Right forelimb (tissue), 1 donor: ENCODE data around the gene UBE2G1.
"Not testable (repeated sequence)": the region's sequence is repeated elsewhere in the genome, so short reads cannot be mapped to it uniquely, and the experiment has no call there.

Source experiments
- DNase-seq: peaks from one replicate; pipeline ENCODE4 v3.0.0-alpha.2; 2018

The UBE2G1 gene

DNA sequence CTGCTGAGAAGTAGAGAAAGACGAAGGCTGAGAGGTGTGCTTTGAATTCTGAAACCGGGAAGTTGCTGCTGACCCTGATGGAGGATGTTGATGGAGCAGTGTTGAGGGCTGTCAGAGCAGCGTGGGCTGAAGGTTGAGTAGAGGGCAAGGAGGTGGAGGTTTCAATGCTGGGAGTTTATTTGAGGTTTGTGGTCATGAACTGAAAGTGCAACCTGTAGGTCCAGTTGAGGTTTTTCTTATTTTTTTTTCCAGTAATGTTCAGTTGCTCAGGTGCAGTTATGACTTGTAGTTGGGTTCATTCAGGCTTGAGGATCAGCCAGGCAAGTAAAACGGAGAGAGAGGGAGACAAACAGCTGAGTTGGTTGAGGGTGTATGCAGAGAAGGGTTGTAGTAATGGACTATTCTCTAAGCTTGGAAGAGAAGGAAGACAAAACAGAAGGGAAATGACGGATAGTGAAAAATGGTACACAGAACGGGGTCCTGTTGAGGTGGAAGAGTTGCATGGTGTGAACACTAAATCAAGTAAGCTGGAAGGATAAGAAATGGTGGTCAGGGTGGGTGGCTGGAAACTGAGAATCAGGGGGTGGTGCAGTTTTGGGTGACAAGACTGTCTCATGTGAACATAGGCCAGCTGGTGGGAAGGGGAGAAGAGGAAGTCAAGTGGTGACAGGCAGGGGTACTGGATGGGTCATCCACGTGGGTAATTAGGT, 8.7 kb upstream of the UBE2G1 start:
- DNase-seq = no peak

DNA sequence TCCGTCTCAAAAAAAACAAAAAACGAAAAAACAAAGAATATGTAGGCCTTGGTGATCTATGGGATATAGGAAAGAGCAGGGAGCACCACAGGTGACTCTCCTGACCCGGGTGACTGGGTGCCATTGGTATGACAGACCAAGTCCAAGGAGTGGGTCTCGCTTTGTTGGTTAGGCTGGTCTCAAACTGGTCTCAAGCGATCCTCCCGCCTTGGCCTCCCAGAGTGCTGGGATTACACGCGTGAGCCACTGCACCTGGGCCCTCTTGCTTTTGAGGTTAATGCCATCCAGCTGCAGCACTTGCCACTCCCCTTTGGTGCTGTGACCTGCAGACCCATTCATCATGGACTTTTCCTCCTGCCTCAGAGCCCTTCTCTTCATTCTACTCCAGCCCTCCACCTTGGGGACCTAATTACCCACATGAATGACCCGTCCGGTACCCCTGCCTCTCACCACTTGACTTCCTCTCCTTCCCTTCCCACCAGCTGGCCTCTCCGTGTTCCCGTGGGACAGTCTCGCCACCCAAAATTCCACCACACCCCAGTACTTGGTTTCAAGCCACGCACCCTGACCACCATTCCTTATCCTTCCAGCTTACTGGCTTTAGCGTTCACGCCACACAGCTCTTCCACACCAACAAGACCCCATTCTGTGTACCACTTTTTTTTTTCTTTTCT, 3.2 kb upstream of the UBE2G1 start:
- no peak for DNase-seq

DNA sequence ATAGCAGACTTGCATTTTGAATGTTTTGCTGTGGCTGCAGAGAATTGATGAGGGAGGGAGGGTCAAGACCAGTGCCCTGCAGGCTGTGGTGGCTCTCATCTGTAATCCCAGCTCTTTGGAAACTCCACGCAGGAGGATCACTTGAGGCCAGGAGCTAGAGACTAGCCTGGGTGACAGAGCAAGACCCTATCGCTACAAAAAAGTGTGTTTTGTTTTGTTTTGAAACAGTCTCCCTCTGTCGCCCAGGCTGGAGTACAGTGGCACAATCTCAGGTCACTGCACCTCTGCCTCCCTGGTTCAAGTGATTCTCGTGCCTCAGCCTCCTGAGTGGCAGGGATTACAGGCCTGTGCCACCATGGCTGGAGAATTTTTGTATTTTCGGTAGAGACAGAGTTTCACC, 1.9 kb upstream of the UBE2G1 start:
- no peak for DNase-seq

DNA sequence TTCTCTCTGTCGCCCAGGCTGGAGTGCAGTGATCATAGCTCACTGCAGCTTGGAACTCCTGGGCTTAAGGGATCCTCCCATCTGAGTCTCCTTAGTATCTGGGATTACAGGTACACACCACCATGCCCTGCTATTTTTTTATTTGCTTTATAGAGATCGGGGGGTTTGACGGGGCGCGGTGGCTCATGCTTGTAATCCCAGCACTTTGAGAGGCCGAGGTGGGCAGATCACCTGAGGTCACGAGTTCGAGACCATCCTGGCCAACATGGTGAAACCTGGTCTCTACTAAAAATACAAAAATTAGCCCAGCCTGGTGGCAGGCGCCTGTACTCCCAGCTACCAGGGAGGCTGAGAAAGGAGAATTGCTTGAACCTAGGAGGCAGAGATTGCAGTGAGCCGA, 702 bp upstream of the UBE2G1 start:
- not testable (repeated sequence) for DNase-seq

DNA sequence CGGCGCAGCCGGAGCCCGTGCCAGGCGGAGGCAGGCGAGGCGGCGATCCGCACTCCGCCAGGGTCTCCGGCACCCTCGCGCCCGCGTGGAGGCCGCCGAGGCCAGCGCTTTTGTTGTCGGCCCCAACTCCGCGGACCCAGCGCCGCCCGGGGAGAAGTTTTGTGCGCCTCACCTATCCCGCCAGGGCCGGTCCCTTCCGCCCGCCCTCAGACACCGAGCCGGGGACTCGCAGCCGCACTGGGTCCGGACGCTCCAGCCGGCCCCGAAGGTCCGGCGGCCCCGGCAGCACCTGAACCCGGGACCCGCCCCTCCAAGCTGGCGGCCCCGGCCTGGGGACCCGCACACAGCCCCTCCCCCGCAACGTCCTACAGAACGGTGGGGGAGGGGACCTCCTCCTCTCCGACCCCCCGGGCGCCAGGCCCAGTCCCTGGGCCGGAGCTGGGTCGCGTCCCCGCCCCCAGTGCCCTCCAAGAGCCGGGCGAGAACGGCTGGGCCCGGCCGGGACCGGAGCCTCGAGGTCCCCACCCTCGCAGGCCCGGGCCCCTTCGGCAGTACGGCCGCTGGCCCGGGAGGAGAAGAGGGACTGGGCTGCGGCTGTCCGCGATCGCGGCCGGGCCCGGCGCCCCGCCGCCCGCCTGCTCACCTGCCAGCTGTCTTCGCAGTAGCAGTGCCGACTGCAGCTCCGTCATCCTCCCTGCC, 698 bp downstream of the UBE2G1 start:
- DNase-seq = peak; percentile 65

DNA sequence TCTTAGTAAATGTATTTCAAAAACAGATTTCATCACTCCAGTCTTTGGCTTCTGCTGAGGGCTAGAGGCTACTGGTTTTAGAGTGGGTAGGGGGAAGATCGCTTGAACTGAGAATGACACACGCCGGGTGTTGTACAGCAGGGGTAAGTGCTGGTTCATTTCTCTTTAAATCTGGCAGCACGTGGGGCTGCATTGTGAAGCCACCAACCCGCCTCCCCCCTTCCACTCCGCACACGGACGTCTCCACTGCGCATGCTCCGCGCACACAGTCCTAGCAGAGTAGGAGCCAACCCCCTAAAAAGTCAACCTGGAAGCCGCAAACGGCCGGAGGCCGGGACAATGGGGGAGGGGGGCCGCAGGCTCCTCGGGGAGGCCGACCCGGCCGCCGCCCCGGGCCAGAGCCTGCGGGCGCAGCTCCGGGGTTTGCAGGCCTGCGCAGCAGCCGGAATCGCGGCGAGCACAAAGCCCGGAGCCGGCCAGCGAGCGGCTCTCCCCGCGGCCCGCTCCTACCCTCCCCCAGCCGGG, 1.3 kb downstream of the UBE2G1 start:
- DNase-seq = peak; percentile 91

DNA sequence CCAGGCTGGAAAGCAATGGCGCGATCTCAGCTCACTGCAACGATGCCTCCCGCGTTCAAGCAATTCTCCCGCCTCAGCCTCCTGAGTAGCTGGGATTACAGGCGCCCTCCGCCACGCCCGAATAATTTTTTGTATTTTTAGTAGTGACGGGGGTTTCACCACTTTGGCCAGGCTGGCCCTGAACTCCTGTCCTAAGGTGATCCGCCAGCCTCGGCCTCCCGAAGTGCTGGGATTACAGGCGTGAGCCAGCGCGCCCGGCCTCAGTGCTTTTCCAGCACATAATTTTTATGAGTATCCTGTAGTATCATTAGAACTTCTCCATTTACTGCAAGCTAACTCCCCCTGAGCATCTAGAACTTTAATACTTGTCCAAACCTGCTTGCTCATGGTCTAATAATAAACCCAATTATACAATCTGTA, 1.8 kb downstream of the UBE2G1 start:
- DNase-seq = no peak

DNA sequence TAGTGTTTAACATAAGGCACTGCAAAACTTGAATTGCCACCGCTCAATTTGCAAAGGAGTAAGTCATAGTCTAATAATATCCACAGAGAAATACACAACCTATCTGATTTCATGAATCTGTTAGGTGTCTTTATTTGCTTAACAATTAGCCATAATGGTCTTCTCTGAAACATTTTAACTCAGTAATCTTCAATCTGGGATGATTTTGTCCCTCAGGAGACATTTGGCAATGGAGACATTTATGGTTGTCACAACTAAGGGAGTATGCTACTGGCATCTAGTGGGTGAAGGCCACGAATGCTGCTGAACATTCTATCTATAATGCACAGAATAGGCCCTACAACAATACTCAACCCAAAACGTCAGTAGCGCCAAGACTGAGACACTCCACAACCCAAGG, 4.3 kb downstream of the UBE2G1 start:
- no peak for DNase-seq

DNA sequence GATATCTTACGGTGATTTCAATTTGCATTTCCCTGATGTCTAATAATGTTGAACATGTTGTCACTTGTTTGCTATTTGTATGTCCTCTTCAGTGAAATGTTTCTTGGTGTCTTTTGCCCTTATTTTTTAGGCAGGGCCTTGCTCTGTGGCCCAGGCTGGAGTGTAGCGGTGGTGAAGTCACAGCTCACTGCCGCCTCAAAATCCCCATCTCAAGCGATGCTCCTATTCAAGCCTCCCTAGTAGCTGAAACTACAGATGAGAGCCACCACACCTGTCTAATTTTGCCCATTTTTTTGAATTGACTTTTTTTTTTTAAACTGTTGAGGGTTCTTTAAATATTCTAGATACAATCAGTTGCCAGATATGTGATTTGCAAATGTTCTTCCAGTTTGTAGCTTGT, 8.3 kb downstream of the UBE2G1 start:
- no peak for DNase-seq

DNA sequence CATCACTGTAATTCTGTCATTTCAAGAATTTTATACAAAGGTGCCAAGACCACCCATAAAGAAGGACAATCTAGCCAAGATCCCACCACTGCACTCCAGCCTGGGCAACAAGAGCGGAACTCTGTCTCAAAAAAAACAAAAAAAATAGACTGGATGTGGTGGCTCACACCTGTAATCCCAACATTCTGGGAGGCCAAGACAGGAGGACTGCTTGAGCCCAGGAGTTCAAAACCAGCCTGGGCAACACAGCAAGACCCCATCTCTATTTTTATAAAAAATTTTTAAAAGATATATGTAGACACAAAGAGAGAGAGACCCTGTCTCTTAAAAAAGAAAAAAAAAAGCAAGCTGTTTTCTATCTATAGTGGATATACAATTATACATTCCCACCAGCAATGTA, 8.8 kb downstream of the UBE2G1 start:
- no peak for DNase-seq

DNA sequence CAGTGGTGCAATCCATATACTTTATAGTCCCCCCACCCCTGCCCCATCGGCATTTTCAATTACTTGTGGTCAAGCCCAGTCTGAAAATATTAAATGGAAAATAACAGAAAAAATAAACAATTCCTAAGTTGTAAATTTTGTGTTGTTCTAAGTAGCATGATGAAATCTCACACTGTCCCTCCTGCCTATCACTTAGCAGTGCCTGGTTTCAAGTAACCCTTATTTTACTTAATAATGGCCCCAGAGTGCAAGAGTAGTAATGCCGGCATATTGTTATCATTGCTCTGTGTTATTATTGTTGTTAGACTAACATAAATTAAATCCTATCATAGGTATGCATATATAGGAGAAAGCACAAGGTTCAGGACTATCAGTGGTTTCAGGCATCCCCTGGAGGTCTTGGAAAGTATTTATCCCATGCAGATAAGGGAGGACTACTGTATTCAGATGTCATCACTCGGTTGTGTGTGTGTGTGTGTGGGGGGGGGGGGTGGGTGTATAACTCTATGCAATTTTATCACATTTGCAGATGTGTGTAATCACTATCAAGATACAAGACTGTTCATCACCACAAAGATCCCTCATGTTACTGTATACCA, 9.3 kb downstream of the UBE2G1 start:
- DNase-seq = no peak

DNA sequence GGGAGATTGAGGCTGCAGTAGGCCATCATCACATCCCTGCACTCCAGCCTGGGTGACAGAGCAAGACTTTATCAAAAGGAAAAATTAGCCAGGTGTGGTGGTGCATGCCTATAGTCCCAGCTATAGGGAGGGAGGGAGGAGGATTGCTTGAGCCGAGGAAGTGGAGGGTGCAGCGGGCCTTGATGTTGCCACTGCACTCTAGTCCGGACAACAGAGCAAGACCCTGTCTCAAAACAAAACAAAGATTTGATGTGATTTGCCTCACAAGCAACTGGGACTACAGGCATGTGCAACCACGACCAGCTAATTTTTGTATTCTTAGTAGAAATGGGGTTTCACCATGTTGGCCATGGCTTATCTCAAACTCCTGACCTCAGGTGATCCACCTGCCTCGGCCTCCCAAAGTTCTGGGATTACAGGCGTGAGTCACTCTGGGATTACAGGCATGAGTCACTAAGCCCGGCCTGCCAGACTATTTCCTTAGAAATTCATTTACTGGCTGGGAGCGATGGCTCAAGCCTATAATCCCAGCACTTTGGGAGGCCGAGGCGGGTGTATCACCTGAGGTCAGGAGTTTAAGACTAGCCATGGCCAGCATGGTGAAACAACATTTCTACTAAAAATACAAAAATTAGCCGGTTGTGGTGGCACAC, 11.5 kb downstream of the UBE2G1 start:
- no peak for DNase-seq

DNA sequence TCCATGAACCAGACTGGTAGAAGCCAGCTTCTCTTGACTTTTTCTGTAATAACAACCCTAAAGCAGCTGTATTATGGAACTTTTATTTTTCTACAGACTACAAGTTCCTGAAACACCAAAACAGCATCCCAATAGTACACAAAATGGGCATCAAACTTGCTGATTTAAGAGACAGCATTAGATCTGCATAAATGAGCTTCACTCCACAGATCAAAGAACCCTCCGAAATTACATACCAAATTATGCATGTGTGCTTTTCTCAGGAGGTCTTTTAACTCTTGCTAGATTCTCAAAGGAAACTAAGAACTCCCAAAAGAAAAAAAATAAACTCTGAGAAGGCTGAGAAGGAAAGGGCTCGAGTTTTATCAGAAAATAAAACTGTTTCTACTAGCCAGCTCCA, 12.3 kb downstream of the UBE2G1 start:
- DNase-seq = no peak

DNA sequence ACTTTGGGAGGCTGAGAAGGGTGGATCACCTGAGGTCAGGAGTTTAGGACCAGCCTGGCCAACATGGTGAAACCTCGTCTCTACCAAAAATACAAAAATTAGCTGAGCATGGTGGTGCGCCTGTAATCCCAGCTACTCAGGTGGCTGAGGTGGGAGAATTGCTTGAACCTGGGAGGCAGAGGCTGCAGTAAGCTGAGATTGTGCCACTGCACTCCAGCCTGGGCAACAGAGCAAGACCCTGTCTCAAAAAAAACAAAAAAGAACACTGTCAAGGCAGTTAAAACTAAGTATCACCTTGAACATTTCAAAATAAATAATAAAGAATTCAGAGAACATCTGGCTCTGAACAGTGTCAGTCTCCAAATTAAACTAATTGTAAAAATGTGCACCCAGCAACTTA, 16.3 kb downstream of the UBE2G1 start:
- DNase-seq = not testable (repeated sequence)

DNA sequence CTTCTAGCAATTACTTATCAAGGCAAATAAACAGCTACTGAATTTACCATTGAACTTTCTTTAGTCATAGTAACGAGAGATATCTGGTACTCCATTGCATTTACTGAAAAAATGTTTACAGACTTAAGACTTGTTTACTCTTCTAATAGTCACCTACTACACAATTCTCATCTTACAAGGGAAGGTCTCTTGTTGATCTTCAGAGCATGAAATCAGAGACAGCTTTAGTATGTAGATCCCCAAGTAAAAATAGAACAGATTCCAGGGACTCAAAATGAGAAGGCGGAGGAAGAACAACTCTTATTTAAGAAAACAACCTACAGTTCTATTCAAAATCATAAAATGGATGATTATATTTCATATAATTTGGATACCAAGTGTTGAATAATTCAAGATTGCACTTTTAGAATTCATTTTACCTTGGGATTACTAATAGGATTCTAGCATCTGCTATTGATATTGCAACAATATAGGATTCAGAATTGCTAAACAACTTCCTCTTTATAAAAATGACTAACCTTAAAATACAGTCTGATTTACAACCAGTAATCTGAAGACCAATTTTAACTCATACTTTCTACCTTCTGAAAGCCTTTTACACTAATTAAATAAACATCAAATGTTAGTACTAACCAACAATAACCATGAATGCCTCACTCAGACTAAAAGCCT, 20.8 kb downstream of the UBE2G1 start:
- DNase-seq = no peak

DNA sequence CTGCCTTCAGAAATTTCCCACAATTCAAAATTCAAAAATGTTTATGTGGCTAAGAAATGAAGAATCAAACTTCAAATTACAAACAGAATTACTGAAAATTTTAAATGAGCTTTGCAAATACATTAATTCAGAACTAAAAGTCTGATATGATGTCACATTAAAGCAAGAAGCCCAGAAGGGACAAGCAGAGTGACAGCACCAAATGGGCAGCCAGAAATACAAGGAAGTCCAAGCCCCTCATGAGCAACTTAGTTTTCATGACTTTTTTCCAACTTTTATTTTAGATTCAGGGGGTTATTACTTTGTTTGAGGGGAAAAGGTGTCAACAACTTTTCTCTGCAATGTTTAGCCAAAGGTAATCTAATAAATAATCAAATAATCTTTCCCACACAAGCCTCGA, 21.5 kb downstream of the UBE2G1 start:
- DNase-seq = no peak

DNA sequence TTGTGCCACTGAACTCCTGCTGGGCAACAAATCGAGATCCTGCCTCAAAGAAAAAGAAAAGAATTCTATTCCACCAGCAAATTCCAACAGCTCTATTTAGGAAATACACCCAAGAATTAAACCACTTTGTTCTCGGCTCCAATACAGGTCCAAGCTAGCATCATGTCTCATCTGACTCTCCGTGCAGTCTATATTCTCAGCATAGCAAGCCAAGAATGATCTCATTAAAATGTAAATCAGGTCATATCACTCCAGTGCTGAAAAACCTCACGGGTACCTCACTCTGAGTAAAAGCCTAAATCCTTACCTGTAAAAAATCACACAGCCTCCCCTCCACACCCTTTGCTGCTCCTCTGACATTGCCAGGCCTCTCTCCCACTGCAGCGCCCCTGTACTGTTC, 23.9 kb downstream of the UBE2G1 start:
- no peak for DNase-seq

DNA sequence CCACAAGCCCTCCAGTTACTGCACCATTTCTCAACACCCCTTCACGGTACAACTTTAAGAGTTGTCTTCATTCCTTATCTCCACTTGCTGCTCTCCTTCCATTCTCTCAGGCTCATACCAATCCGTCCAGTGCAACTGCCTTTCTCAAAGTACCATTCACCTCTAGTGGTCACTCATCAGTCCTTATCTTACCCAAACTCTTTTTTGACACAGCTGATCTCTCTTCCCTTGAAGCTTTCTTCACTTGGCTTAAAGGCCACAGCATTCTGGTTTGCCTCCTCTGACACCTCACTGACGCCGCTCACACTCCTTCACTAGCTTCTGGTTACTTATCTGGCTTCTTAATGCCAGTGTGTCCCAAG, 24.9 kb downstream of the UBE2G1 start:
- DNase-seq = no peak

DNA sequence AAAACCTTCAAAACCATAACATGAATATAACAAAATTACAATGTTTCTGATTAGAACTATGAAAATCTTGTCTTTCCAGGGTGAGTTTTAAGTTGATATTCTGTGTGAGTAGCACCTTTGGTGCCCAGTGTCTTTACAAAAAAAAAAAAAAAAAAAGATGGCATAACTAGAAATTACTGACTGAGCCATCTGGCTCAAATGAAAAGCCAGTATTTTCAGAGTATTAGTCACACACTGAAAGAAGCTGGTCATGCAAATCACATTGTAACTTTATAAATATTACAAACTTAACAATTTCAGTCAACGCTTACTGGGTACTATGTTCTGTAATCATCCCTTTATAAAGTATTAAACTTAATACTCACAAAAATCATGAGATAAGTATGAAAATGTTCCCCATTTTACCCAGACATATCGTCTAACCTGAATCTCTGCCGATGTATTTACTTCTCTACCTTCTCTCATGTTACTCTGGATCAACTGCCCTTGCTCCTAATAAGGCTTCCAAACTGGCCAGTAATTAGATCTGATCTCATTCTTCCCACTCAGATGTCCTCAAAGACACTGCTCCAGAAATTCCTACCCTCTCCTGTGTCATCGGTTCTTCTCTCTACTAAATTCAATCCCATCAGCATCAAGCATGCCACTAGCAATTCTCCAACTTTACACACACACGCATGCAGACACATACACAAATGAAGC, 25.4 kb downstream of the UBE2G1 start:
- DNase-seq = no peak

DNA sequence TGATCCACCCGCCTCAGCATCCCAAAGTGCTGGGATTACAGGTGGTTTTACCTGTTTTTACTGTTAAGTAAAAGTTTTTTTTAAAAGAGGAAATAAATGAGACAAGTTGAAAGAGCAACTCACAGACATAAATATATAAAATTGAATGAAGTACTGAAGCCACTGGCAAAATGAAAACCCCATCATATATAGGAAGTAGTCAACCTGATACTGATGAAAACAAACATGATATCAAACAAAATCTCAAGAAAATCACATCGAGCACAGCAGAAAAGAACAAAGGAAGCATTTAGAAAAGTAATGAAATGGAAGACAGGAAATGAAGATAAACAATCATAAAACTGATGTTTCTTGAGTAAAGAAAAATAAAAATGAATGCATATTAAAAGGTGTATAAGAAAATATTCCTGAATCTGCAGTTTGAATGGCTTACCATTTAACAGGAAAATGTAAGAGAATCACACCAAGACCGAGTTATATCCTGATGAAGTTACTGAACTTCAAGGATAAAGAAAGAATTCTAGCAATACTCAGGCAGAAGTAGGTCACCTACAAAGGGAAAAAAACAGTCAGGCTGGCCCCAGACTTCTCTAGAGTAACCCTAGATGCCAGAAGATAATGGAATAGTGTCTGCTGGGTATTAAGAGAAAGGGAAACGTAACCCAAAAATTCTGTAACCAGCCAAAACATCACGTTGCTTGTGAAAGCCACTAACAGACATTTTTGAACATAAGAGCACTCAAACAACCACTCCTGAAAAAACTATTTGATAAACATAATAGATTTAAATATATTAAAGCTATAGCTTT, 31.5 kb downstream of the UBE2G1 start:
- DNase-seq = no peak

DNA sequence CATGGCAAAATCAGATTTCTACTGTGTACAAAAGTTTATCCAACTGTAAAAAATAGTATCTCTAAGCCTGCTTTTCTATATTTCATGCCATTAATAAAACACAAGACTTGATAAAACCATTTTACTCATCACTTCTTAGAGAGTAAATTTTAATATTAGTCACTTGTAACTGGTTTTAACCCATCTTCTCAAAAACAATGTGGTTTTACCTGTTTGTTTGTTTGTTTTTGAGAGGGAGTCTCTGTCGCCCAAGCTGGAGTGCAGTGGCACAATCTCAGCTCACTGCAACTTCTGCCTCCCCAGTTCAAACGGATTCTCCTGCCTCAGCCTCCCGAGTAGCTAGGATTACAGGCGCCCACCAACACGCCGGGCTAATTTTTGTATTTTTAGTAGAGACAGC, 32.1 kb downstream of the UBE2G1 start:
- DNase-seq = no peak
